GM18511 (cell line): Measurements from ENCODE around the gene TLX2.
"Not testable (repeated sequence)": the region's sequence is repeated elsewhere in the genome, so short reads cannot be mapped to it uniquely, and the experiment has no call there.

Experiments
- ATAC-seq: cut with Tn5 transposase; IDR thresholded peaks from one replicate; pipeline ENCODE4 v1.9.1; 2021; ENCODE audit warnings: mild to moderate bottlenecking, moderate library complexity; ENCODE audit not compliant: unreplicated experiment

Gene TLX2

GRCh38 chr2:74514368-74515270 lies at the start of gene TLX2:
Gene TLX2, plus strand, starts transcription at chr2:74514450. Its CDS starts 357 bp downstream, at chr2:74514807.
- no peak for ATAC-seq

GRCh38 chr2:74470742-74471141 lies 43.5 kb upstream of the TLX2 start:
- not testable (repeated sequence) for ATAC-seq

GRCh38 chr2:74471332-74472065 lies 42.8 kb upstream of the TLX2 start:
- no peak for ATAC-seq

- ATAC-seq = peak; percentile 94
Measured at GRCh38 chr2:74472086-74472944, 41.9 kb upstream of the TLX2 start, which contains the start of gene MRPL53. Gene MRPL53, minus strand, starts transcription at chr2:74472680. Its CDS starts 20 bp downstream, at chr2:74472660.

GRCh38 chr2:74472945-74473258 lies 41.3 kb upstream of the TLX2 start:
- ATAC-seq = no peak

- ATAC-seq = no peak
Measured at GRCh38 chr2:74474481-74474880, 39.8 kb upstream of the TLX2 start.

GRCh38 chr2:74474899-74475298 lies 39.4 kb upstream of the TLX2 start:
- ATAC-seq = no peak

GRCh38 chr2:74481431-74481830 lies 32.8 kb upstream of the TLX2 start:
- ATAC-seq = no peak

- ATAC-seq = peak; percentile 50
Measured at GRCh38 chr2:74481961-74482800, 32.1 kb upstream of the TLX2 start.

- peak; percentile 95 for ATAC-seq
Measured at GRCh38 chr2:74482801-74483674, 31.2 kb upstream of the TLX2 start, which contains the start of the genes CCDC142 and TTC31. Gene CCDC142, minus strand, starts transcription at chr2:74482998. Its CDS starts 161 bp downstream, at chr2:74482837. Gene TTC31, plus strand, starts transcription at chr2:74483081. Its CDS starts 15 bp downstream, at chr2:74483096.

- not testable (repeated sequence) for ATAC-seq
Measured at GRCh38 chr2:74483675-74484164, 30.5 kb upstream of the TLX2 start.

GRCh38 chr2:74486141-74486540 lies 28.1 kb upstream of the TLX2 start:
- no peak for ATAC-seq

- ATAC-seq = no peak
Measured at GRCh38 chr2:74488643-74489481, 25.4 kb upstream of the TLX2 start.

- ATAC-seq = no peak
Measured at GRCh38 chr2:74489906-74490305, 24.3 kb upstream of the TLX2 start.

- no peak for ATAC-seq
Measured at GRCh38 chr2:74491648-74492544, 22.4 kb upstream of the TLX2 start.

- no peak for ATAC-seq
Measured at GRCh38 chr2:74493546-74493945, 20.7 kb upstream of the TLX2 start.

- ATAC-seq = no peak
Measured at GRCh38 chr2:74495440-74495839, 18.8 kb upstream of the TLX2 start.
